ENCODE data around the gene SPEF1. TPM values are rescaled to one million over a fixed set of nuclear protein-coding genes. Genes with fewer than 3 reads are reported as not detected.

Gene SPEF1
- total RNA-seq, 2 experiments from 2014 or later, result not detected

DNA sequence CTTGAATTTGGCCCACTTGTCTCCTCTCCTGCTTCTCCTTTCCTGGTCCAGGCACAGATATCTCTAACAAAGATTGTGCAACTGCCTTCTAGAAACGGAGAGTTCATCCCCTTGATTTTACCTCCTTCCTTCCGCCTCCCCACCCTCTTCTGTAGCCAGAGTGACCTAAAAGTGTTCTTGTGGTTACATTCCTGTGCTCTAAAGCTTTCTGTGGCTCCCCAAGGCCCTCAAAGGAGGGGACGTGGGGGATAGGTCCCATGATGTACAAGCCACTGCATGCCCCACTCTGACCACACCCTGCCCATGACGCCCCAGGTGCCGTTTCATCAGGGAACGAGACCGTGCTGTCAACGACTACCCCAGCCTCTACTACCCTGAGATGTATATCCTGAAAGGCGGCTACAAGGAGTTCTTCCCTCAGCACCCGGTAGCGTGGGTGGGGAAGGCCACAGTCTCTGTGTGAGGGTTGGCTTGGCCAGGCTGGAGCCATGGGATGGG lies 23.1 kb upstream of the SPEF1 start:
- Mint-ChIP-seq H3K4me1 (peaks cover 85% of the 10 kb centered on the region), H3K9me3 (no peaks in the 10 kb centered on the region), H3K36me3 (ENCODE audit: low read depth) (peaks cover 88% of the 10 kb centered on the region), H3K27ac (peak overlapping the region; percentile 72), H3K27me3 (no peaks in the 10 kb centered on the region), H3K4me3 (no peak overlapping the region)
- ChIA-PET POLR2A (interaction anchor here (0.8 to 2.1 kb wide), 4 partner anchors 8 to 18 kb away, joined by 3 to 12 read pairs (median 6); partner anchors contain the start of genes AP5S1, CDC25B and CENPB), CTCF (interaction anchor here (0.8 kb wide), 1 partner anchor 16 kb away, joined by 5 read pairs; the partner anchor contains the start of gene AP5S1)
- DNase-seq, result no peak

DNA sequence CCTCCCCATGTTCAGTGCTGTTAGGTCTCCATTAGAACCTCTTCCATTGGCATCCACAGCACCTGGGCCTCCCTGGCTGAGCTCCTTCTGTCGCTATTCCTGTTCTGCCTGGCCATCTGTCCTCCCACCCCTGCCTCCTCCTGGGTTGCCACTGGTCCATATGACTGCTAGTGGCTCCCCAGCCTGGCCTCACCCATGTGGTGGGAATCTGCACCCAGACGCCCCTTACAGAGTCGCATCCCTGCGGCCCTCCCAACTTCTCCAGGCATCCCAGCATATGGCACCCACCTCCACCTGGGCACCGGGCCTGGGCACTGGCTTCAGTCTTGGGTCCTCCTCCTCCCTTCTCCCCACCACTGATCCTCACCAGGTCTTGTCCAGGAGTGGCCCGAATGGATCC lies 22.6 kb upstream of the SPEF1 start:
- no peaks in the 10 kb centered on the region for H3K27me3 Mint-ChIP-seq
- POLR2A ChIA-PET, result interaction anchor here (2.1 kb wide), 1 partner anchor 12 kb away, joined by 9 read pairs; no protein-coding TSS in a partner anchor
- CTCF ChIA-PET, result no interaction called here
- DNase-seq, result no peak
- peaks cover 92% of the 10 kb centered on the region for H3K36me3 Mint-ChIP-seq (ENCODE audit: low read depth)
- H3K4me1 Mint-ChIP-seq, result peaks cover 90% of the 10 kb centered on the region
- peak overlapping the region; percentile 72 for H3K27ac Mint-ChIP-seq
- H3K9me3 Mint-ChIP-seq, result no peaks in the 10 kb centered on the region
- H3K4me3 Mint-ChIP-seq, result no peak overlapping the region

DNA sequence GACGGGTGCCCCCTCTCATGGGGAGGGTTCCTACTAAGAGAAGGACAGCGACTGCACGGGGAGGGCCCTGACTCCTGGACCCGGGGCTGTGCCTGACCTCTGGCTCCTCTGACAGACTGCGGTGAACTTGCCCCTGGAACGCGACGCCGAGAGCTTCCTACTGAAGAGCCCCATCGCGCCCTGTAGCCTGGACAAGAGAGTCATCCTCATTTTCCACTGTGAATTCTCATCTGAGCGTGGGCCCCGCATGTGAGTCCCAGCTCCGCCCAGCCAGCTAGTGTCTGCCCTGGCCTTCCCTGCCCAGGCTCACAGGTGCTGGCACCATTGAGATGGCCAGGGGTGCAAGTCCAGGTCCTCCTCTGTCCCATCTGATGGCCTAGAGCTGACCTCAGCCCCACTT lies 22.0 kb upstream of the SPEF1 start:
- Mint-ChIP-seq H3K4me3 (no peak overlapping the region), H3K27me3 (no peaks in the 10 kb centered on the region), H3K9me3 (no peaks in the 10 kb centered on the region), H3K4me1 (peaks cover 93% of the 10 kb centered on the region), H3K27ac (peak overlapping the region; percentile 72), H3K36me3 (ENCODE audit: low read depth) (peaks cover 97% of the 10 kb centered on the region)
- ChIA-PET CTCF (no interaction called here), POLR2A (interaction anchor here (2.1 kb wide), 1 partner anchor 12 kb away, joined by 9 read pairs; no protein-coding TSS in a partner anchor)
- DNase-seq, result no peak

DNA sequence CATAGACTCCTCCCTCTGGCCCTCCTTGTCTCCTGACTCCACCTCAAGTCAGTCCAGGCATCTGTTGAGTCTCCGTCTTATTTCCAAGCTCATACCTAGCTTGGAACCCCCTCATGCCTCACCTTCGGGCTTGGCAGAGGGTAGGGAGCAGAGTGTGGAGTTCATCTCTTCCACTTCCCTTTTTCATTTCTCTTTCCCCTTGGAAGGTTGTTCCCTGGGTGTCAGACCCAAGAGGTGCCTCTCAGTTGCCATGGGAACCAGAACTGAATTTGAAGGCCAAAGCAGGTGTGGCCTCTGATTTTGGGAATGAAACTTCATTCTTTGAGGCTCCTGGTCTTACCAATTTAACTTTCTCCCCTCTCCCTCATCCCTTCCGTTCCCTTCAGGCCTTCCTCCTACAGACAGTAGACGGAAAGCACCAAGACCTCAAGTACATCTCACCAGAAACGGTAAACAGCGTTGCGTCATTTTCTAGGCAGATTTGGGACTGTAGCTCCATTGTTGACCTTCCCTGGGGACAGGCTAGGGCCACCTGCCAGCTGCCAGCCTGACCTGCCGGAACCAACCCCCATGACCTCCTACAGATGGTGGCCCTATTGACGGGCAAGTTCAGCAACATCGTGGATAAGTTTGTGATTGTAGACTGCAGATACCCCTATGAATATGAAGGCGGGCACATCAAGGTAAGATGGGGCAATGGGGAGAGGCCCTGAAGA lies 21.4 kb upstream of the SPEF1 start:
- H3K36me3 Mint-ChIP-seq (ENCODE audit: low read depth), result peaks cover 98% of the 10 kb centered on the region
- H3K27me3 Mint-ChIP-seq, result no peaks in the 10 kb centered on the region
- peak overlapping the region; percentile 15 for H3K4me3 Mint-ChIP-seq
- ChIA-PET POLR2A (no interaction called here), CTCF (interaction anchor here (5.1 kb wide), 1 partner anchor 17 kb away, joined by 30 read pairs; the partner anchor contains the start of gene AP5S1)
- peak overlapping the region; percentile 72 for H3K27ac Mint-ChIP-seq
- peaks cover 89% of the 10 kb centered on the region for H3K4me1 Mint-ChIP-seq
- no peak for DNase-seq
- H3K9me3 Mint-ChIP-seq, result no peaks in the 10 kb centered on the region

DNA sequence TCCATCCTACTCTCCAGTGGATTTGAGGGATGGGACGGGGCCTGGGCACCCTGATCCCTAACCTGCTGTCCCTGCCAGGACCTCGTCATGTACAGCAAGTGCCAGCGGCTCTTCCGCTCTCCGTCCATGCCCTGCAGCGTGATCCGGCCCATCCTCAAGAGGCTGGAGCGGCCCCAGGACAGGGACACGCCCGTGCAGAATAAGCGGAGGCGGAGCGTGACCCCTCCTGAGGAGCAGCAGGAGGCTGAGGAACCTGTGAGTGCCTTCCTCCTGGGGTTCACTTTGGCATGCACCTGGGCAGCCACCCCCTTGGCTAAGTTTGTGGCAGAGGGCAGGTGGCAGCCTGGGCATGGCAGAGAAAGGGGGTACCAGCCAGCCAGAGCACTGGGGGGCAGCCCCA lies 20.6 kb upstream of the SPEF1 start:
- peaks cover 81% of the 10 kb centered on the region for H3K4me1 Mint-ChIP-seq
- DNase-seq, result no peak

DNA sequence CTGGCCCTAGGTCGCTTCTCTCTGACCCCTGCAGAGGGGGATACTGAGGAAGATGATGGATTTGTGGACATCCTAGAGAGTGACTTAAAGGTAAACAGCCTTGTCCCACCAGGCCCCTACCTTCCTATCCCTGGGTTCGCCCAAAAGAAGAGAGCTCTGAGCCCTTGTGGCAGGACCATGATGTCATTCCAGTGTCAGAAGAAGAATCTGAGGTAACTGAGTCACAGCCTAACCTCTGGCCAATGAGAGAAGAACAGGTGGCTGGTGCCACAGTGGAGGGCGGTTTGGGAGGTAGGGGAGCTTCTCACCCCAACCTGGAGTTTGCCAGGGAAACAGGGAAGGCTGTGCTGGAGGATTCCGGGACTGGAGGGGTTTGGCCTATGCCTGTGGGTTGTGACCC lies 20.1 kb upstream of the SPEF1 start:
- Mint-ChIP-seq H3K36me3 (ENCODE audit: low read depth) (peaks cover 97% of the 10 kb centered on the region), H3K27ac (peak overlapping the region; percentile 70), H3K4me3 (no peak overlapping the region), H3K9me3 (no peaks in the 10 kb centered on the region), H3K27me3 (no peaks in the 10 kb centered on the region), H3K4me1 (peaks cover 77% of the 10 kb centered on the region)
- POLR2A ChIA-PET, result interaction anchor here (1.8 kb wide), 1 partner anchor 14 kb away, joined by 6 read pairs; the partner anchor contains the start of gene CENPB
- no peak for DNase-seq
- CTCF ChIA-PET, result interaction anchor here (5.1 kb wide), 1 partner anchor 19 kb away, joined by 30 read pairs; the partner anchor contains the start of gene AP5S1

More for the DNA sequence above, 20.6 kb upstream of the SPEF1 start:
- CTCF ChIA-PET, result interaction anchor here (5.1 kb wide), 1 partner anchor 18 kb away, joined by 30 read pairs; the partner anchor contains the start of gene AP5S1
- Mint-ChIP-seq H3K4me3 (no peak overlapping the region), H3K36me3 (ENCODE audit: low read depth) (peaks cover 98% of the 10 kb centered on the region), H3K27me3 (no peaks in the 10 kb centered on the region), H3K27ac (peak overlapping the region; percentile 70), H3K9me3 (no peaks in the 10 kb centered on the region)
- POLR2A ChIA-PET, result interaction anchor here (1.8 kb wide), 1 partner anchor 15 kb away, joined by 6 read pairs; the partner anchor contains the start of gene CENPB

DNA sequence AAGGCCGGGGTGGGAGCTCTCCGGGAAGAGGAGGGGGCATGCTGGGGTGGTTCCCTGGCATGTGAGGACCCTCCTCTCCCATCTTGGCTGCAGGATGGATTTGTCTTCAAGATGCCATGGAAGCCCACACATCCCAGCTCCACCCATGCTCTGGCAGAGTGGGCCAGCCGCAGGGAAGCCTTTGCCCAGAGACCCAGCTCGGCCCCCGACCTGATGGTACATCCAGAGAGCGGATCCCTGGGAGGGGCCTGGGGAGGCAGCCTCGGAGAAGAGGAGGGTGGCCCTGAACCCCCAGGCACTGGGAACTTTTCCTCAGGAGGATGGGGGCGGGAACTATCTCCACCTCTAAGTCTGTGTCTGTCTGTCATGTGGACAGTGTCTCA lies 19.6 kb upstream of the SPEF1 start:
- H3K4me3 Mint-ChIP-seq, result no peak overlapping the region
- ChIA-PET CTCF (interaction anchor here (1.5 to 5.1 kb wide), 2 partner anchors 10 to 19 kb away, joined by 8 to 30 read pairs; partner anchors contain the start of gene AP5S1), POLR2A (interaction anchor here (1.8 kb wide), 1 partner anchor 14 kb away, joined by 6 read pairs; the partner anchor contains the start of gene CENPB)
- H3K36me3 Mint-ChIP-seq (ENCODE audit: low read depth), result peaks cover 92% of the 10 kb centered on the region
- H3K4me1 Mint-ChIP-seq, result peaks cover 74% of the 10 kb centered on the region
- H3K27me3 Mint-ChIP-seq, result no peaks in the 10 kb centered on the region
- H3K9me3 Mint-ChIP-seq, result no peaks in the 10 kb centered on the region
- peak overlapping the region; percentile 70 for H3K27ac Mint-ChIP-seq
- DNase-seq, result no peak

DNA sequence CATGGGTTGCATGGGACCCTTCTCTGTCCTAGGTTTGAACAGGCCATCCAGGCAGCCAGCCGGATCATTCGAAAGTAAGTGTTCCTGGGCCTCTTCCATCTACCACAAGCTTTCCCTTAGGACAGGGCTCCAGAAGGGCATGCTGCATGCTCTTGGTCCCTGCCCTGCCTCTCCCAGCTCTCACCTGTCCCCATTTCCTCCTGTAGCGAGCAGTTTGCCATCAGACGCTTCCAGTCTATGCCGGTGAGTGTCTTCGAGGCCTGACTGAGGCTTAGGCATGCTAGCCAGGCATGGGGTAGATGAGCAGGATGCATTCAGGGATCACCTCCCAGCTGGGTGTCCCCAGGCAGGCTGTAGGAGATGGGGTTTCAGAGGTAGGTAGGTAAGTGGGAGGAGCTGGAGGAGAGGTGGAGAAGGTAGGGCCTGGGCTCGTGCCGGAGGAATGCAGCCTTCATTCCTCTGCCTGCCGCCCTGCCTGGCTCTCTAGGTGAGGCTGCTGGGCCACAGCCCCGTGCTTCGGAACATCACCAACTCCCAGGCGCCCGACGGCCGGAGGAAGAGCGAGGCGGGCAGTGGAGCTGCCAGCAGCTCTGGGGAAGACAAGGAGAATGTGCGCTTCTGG lies 19.1 kb upstream of the SPEF1 start:
- Mint-ChIP-seq H3K27me3 (no peaks in the 10 kb centered on the region), H3K36me3 (ENCODE audit: low read depth) (peaks cover 91% of the 10 kb centered on the region), H3K4me3 (peak overlapping the region; percentile 91), H3K4me1 (peaks cover 72% of the 10 kb centered on the region), H3K9me3 (no peaks in the 10 kb centered on the region), H3K27ac (peak overlapping the region; percentile 91)
- ChIA-PET POLR2A (interaction anchor here (1.8 to 2.4 kb wide), 2 partner anchors 13 to 14 kb away, joined by 6 to 9 read pairs; partner anchors contain the start of gene CENPB), CTCF (interaction anchor here (0.6 to 5.1 kb wide), 4 partner anchors 11 to 32 kb away, joined by 3 to 30 read pairs (median 6); partner anchors contain the start of gene AP5S1)
- DNase-seq, result no peak

DNA sequence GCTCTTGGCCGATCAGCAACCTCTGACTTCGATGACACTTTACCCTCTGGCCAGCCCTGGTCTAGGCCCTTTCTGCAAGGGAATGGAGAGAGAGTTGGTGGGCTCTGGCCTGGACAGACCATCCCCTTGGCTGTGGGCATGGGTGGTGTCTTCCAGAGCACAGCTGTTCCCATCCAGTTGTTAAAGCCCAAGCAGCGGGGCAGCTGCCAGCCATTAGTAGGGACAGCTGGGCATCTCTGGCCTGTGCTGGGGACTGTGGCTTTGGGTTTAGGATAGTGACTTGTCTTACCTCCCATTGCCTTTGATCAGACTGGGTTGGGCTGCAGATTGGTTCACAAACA lies 17.6 kb upstream of the SPEF1 start:
- Mint-ChIP-seq H3K9me3 (no peaks in the 10 kb centered on the region), H3K4me3 (peak overlapping the region; percentile 91), H3K27ac (peak overlapping the region; percentile 91), H3K36me3 (ENCODE audit: low read depth) (peaks cover 86% of the 10 kb centered on the region), H3K27me3 (no peaks in the 10 kb centered on the region), H3K4me1 (peaks cover 71% of the 10 kb centered on the region)
- CTCF ChIA-PET, result interaction anchor here (0.6 to 5.1 kb wide), 3 partner anchors 10 to 49 kb away, joined by 3 to 30 read pairs (median 6); partner anchors contain the start of gene AP5S1
- DNase-seq, result no peak
- POLR2A ChIA-PET, result interaction anchor here (2.4 kb wide), 1 partner anchor 12 kb away, joined by 9 read pairs; the partner anchor contains the start of gene CENPB

DNA sequence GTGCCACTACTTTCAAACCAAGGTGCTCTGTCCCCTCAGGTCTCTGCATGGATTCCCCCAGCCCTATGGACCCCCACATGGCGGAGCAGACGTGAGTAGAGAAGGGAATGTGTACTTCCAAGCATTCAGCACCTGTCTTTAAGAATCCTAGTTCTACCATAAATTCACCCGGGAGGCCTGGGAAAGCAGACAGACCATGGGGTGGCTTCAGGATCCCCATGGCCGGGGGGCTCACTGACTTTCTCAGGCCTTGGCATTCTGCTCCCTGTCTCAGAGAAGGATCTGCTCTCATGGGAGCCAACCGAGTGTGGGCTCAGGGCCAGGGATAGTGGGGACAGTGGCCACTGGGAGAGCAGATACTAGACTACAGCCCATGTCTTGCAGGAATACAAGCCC lies 17.1 kb upstream of the SPEF1 start:
- Mint-ChIP-seq H3K4me1 (peaks cover 66% of the 10 kb centered on the region), H3K4me3 (peak overlapping the region; percentile 91), H3K36me3 (ENCODE audit: low read depth) (peaks cover 80% of the 10 kb centered on the region), H3K9me3 (no peaks in the 10 kb centered on the region), H3K27me3 (no peaks in the 10 kb centered on the region), H3K27ac (peak overlapping the region; percentile 91)
- CTCF ChIA-PET, result interaction anchor here (5.1 kb wide), 1 partner anchor 22 kb away, joined by 30 read pairs; the partner anchor contains the start of gene AP5S1
- no peak for DNase-seq
- POLR2A ChIA-PET, result interaction anchor here (2.4 kb wide), 1 partner anchor 12 kb away, joined by 9 read pairs; the partner anchor contains the start of gene CENPB

DNA sequence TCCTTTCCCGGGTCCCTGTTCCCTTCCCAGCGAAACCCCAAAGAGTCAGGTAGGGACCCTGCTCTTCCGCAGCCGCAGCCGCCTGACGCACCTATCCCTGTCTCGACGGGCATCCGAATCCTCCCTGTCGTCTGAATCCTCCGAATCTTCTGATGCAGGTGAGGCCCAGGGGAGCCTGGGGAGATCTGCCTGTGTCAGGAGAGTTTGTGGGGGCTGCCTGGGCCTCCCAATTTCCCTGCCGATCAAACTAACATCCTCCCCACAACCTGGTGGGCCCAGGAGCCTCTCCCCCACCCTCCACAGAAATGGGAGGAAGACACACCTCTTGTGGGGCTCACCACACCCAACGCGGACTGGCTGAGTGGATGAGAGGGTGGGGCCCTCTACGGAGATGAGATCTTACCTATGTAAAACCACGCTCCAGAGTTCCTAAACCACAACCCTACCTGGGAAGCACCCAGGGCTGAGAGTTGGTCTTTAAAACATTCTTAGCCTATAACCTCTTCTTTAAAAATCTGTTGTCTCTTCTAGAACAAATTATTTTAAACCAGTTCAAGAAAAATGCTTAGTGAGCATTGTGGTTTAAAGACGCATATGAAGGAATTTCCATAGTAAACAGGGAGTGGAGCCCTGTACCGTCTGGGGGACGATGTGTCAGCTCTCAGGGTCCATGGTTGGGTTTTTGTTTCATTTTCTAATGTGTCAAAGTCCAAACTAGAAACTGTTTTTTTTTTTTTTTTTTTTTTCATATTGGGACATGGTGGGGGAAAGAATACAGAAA lies 16.5 kb upstream of the SPEF1 start:
- ChIA-PET CTCF (interaction anchor here (3.0 to 5.1 kb wide), 2 partner anchors 22 kb away, joined by 30 to 33 read pairs; partner anchors contain the start of gene AP5S1), POLR2A (interaction anchor here (2.4 kb wide), 1 partner anchor 11 kb away, joined by 9 read pairs; the partner anchor contains the start of gene CENPB)
- Mint-ChIP-seq H3K4me1 (peaks cover 60% of the 10 kb centered on the region), H3K9me3 (no peaks in the 10 kb centered on the region), H3K27ac (peak overlapping the region; percentile 91), H3K27me3 (no peaks in the 10 kb centered on the region), H3K4me3 (peak overlapping the region; percentile 91), H3K36me3 (ENCODE audit: low read depth) (peaks cover 75% of the 10 kb centered on the region)
- peak; percentile 80 for DNase-seq

DNA sequence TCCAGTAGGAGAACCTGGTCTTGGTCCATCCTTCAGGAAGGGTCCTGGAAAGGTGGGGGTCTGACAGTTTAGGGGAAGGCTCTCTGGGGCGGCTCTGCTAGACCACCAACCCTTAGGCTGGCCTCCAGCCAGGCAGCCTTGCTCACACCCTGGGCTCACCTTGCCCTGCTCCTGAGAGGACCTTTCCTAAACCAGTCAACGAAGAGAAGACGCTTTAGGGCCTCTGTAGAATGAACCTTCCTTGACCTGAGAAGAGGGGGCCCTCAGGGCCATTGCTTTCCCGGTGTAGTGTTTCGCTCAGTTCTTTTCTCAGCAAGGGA lies 15.9 kb upstream of the SPEF1 start:
- DNase-seq, result no peak
- Mint-ChIP-seq H3K36me3 (ENCODE audit: low read depth) (peaks cover 69% of the 10 kb centered on the region), H3K27me3 (no peaks in the 10 kb centered on the region), H3K27ac (peak overlapping the region; percentile 91), H3K4me3 (peak overlapping the region; percentile 91), H3K9me3 (no peaks in the 10 kb centered on the region), H3K4me1 (peaks cover 54% of the 10 kb centered on the region)
- ChIA-PET POLR2A (no interaction called here), CTCF (interaction anchor here (3.0 kb wide), 1 partner anchor 22 kb away, joined by 33 read pairs; the partner anchor contains the start of gene AP5S1)

All from activated CD4-positive, alpha-beta memory T cell treated with anti-CD3 and anti-CD28 coated beads, Interleukin-2, amount 10 ng/mL, durations not matched to agents 7 days and 5 days (primary cell).